Nephron (organoid): Measurements from ENCODE around the gene CCDC90B.
"Not testable (repeated sequence)": the region's sequence is repeated elsewhere in the genome, so short reads cannot be mapped to it uniquely, and the experiment has no call there.

Experiments
- H3K27ac Mint-ChIP-seq, 3 experiments: 2 replicates each; pipeline ENCODE4 v1.8.0; 2020; ENCODE audit warnings: mixed read lengths in 3 of 3, mild to moderate bottlenecking in 2 of 3, moderate library complexity in 1 of 3
- H3K27me3 Mint-ChIP-seq: 2 replicates; pipeline ENCODE4 v1.8.0; 2021; ENCODE audit warnings: low read depth, mild to moderate bottlenecking, moderate library complexity, mixed read lengths
- H3K36me3 Mint-ChIP-seq: 2 replicates; pipeline ENCODE4 v1.8.0; 2020; ENCODE audit warnings: low read depth, mixed read lengths
- H3K4me1 Mint-ChIP-seq: 2 replicates; pipeline ENCODE4 v1.8.0; 2020; ENCODE audit warnings: mixed read lengths
- H3K4me3 Mint-ChIP-seq, 3 experiments: 2 replicates each; pipeline ENCODE4 v1.8.0; 2020; ENCODE audit warnings: mild to moderate bottlenecking in 3 of 3, mixed read lengths in 3 of 3, moderate library complexity in 2 of 3
- H3K9me3 Mint-ChIP-seq: 2 replicates; pipeline ENCODE4 v1.8.0; 2020; ENCODE audit warnings: mixed read lengths
- CTCF ChIP-seq, 3 experiments: fragments of 200-600 bp; sonication (generic); IDR thresholded peaks; one replicate each; pipeline ENCODE4 v1.5.0; 2021; ENCODE audit warnings: antibody characterized with exemption in 3 of 3; ENCODE audit not compliant: unreplicated experiment in 3 of 3

The CCDC90B gene

GRCh38 chr11:83318931-83319330 lies 32.8 kb upstream of the CCDC90B start:
- Mint-ChIP-seq H3K4me3 (no peak overlapping the region), H3K4me1 (no peaks in the 10 kb centered on the region), H3K27ac (no peak overlapping the region), H3K36me3 (no peaks in the 10 kb centered on the region), H3K9me3 (peaks cover 12% of the 10 kb centered on the region), H3K27me3 (no peaks in the 10 kb centered on the region)
- TF ChIP-seq CTCF (IDR thresholded peaks at IDR 0.05; ENCODE audit: unreplicated experiment in 3 of 3): no peak

- no peak overlapping the region for H3K4me3 Mint-ChIP-seq
- no peak overlapping the region for H3K27ac Mint-ChIP-seq
- no peaks in the 10 kb centered on the region for H3K27me3 Mint-ChIP-seq
- H3K4me1 Mint-ChIP-seq: no peaks in the 10 kb centered on the region
- TF ChIP-seq CTCF (IDR thresholded peaks at IDR 0.05; ENCODE audit: unreplicated experiment in 3 of 3): no peak
- no peaks in the 10 kb centered on the region for H3K36me3 Mint-ChIP-seq
- peaks cover 12% of the 10 kb centered on the region for H3K9me3 Mint-ChIP-seq
Measured at GRCh38 chr11:83317757-83318690, 31.9 kb upstream of the CCDC90B start.

- peaks cover 12% of the 10 kb centered on the region for H3K9me3 Mint-ChIP-seq
- not testable (repeated sequence) for H3K27me3 Mint-ChIP-seq, H3K36me3 Mint-ChIP-seq, H3K27ac Mint-ChIP-seq, H3K4me1 Mint-ChIP-seq, H3K4me3 Mint-ChIP-seq
Measured at GRCh38 chr11:83316897-83317268, 30.7 kb upstream of the CCDC90B start.

- H3K4me1 Mint-ChIP-seq, H3K36me3 Mint-ChIP-seq, H3K27ac Mint-ChIP-seq, H3K27me3 Mint-ChIP-seq, H3K4me3 Mint-ChIP-seq: not testable (repeated sequence)
- peaks cover 12% of the 10 kb centered on the region for H3K9me3 Mint-ChIP-seq
Measured at GRCh38 chr11:83316143-83316896, 30.2 kb upstream of the CCDC90B start.

- Mint-ChIP-seq H3K27me3 (no peaks in the 10 kb centered on the region), H3K4me1 (no peaks in the 10 kb centered on the region), H3K36me3 (no peaks in the 10 kb centered on the region), H3K27ac (no peak overlapping the region), H3K9me3 (peaks cover 4% of the 10 kb centered on the region), H3K4me3 (no peak overlapping the region)
- TF ChIP-seq CTCF (IDR thresholded peaks at IDR 0.05; ENCODE audit: unreplicated experiment in 3 of 3): no peak
Measured at GRCh38 chr11:83312430-83312829, 26.3 kb upstream of the CCDC90B start.

- Mint-ChIP-seq H3K9me3 (peaks cover 4% of the 10 kb centered on the region), H3K27ac (no peak overlapping the region), H3K4me3 (no peak overlapping the region)
Measured at GRCh38 chr11:83311701-83312100, 25.5 kb upstream of the CCDC90B start.

More at GRCh38 chr11:83311701-83312100, 25.5 kb upstream of the CCDC90B start:
- H3K4me1 Mint-ChIP-seq: no peaks in the 10 kb centered on the region
- H3K27me3 Mint-ChIP-seq: no peaks in the 10 kb centered on the region
- no peaks in the 10 kb centered on the region for H3K36me3 Mint-ChIP-seq
- no peak for TF ChIP-seq CTCF (IDR thresholded peaks at IDR 0.05; ENCODE audit: unreplicated experiment in 3 of 3)
